K562 (cell line): ENCODE measurements around the gene LAPTM5. TPM values are rescaled to one million over a fixed set of nuclear protein-coding genes. Genes with fewer than 3 reads are reported as not detected.

Source experiments
- BRD4 ChIP-seq: fragments of 200-600 bp; sonication (generic); IDR thresholded peaks from 2 replicates; pipeline ENCODE4 v1.6.1; 2017; ENCODE audit warnings: inconsistent platforms
- CREBBP ChIP-seq: IDR thresholded peaks from one replicate; pipeline ENCODE4 v1.6.1; 2012; ENCODE audit warnings: low read depth, mild to moderate bottlenecking, control low read depth, inconsistent platforms, low read length
- GATAD2B ChIP-seq: fragments of 450-650 bp; IDR thresholded peaks from 2 replicates; pipeline ENCODE4 v1.6.1; 2017; ENCODE audit warnings: mild to moderate bottlenecking, borderline replicate concordance
- RERE ChIP-seq: sonication (generic); formaldehyde crosslinking; IDR thresholded peaks from 2 replicates; pipeline ENCODE4 v1.8.0; 2023; ENCODE audit warnings: missing genetic modification reagents, mild to moderate bottlenecking, borderline replicate concordance
- SIN3A ChIP-seq, 2 experiments: fragments of 150-350 bp in 1 of 2; IDR thresholded peaks; 2 replicates each; pipeline ENCODE4 v1.6.1; 2011 to 2016; ENCODE audit warnings: borderline replicate concordance in 2 of 2, low read depth in 2 of 2, low read length in 2 of 2, mild to moderate bottlenecking in 2 of 2, moderate library complexity in 2 of 2; ENCODE audit not compliant: control insufficient read depth in 1 of 2
- YY1 ChIP-seq, 3 experiments: IDR thresholded peaks; 2 replicates each; pipeline ENCODE4 v1.6.1; 2011; ENCODE audit warnings: low read length in 2 of 3, mild to moderate bottlenecking in 2 of 3, moderate library complexity in 2 of 3, borderline replicate concordance in 1 of 3, control low read depth in 1 of 3, low read depth in 1 of 3; ENCODE audit not compliant: insufficient read depth in 3 of 3, insufficient replicate concordance in 2 of 3, control insufficient read depth in 1 of 3, insufficient read length in 1 of 3; ENCODE audit errors: extremely low read depth in 1 of 3
- ZBTB9 ChIP-seq: fragments of 450-650 bp; formaldehyde crosslinking; IDR thresholded peaks from 2 replicates; pipeline ENCODE4 v1.4.0; 2020; ENCODE audit warnings: mild to moderate bottlenecking, moderate library complexity
- ZNF23 ChIP-seq: fragments of 250-450 bp; sonication (Bioruptor Pico); IDR thresholded peaks from 2 replicates; pipeline ENCODE4 v1.4.0; 2020; ENCODE audit warnings: mild to moderate bottlenecking
- ZNF253 ChIP-seq: fragments of 250-450 bp; sonication (Bioruptor Pico); conservative IDR thresholded peaks from 2 replicates; pipeline ENCODE4 v1.6.1; 2021; ENCODE audit warnings: mild to moderate bottlenecking
- polyA plus RNA-seq, 8 experiments: library from polyadenylated mRNA; depleted of rRNA in 4 of 8; stranded (reverse) in 5 of 8; unstranded in 3 of 8; fragments of >200 nt; fragmentation: Nextera tagmentation in 2 of 8; fragmentation: Illumina TruSeq in 1 of 8; extraction: Ambion mirVana in 2 of 8; extraction: Trizol in 1 of 8; gene quantifications; 2 replicates each; pipeline versions ENCODE4 v1.2.1 to v1.2.3, GENCODE V29; 2011 to 2014; ENCODE audit warnings: inconsistent platforms in 1 of 8, missing spikeins in 1 of 8
- total RNA-seq, 7 experiments: library from RNA; depleted of rRNA in 6 of 7; stranded (reverse); fragments of >200 nt in 6 of 7; fragmentation: Illumina TruSeq in 2 of 7; extraction: Trizol in 2 of 7; gene quantifications; 2 replicates each; pipeline versions ENCODE4 v1.2.1 to v1.2.3, GENCODE V29; 2011 to 2021; ENCODE audit warnings: low replicate concordance in 1 of 7

Gene LAPTM5
- total and polyA plus RNA-seq, 9 of the 15 experiments (the other 6 are each of a cell fraction or from before 2014, with no cell fraction given): 2.4 to 47.3 (median 20.3) TPM

GRCh38 chr1:30760596-30761324 is 3.2 kb upstream of the LAPTM5 start (continued):
- TF ChIP-seq SIN3A (IDR thresholded peaks at IDR 0.05; ENCODE audit: borderline replicate concordance in 2 of 2, control insufficient read depth in 1 of 2, low read depth in 2 of 2, low read length in 2 of 2) (no peak), CREBBP (no peak), BRD4 (0 out of 2 replicates have a peak, but pooled peaks have one; percentile 24), RERE (CRISPR knock-in tag) (no peak), ZNF23 (no peak), ZNF253 (no peak), GATAD2B (no peak), YY1 (IDR thresholded peaks at IDR 0.05; ENCODE audit: borderline replicate concordance in 1 of 3, control insufficient read depth in 1 of 3, extremely low read depth in 1 of 3, insufficient read depth in 3 of 3, insufficient read length in 1 of 3, insufficient replicate concordance in 2 of 3, low read depth in 1 of 3, low read length in 2 of 3) (peak in 1 of 3 experiments; percentile 60), ZBTB9 (CRISPR knock-in tag) (peak; percentile 80; the same call in 1 of the 2 replicates)
